ENCODE results near the gene MPL. TPM values are rescaled to one million over a fixed set of nuclear protein-coding genes. Genes with fewer than 3 reads are reported as not detected.
A peak's percentile ranks its signal among the peaks of the same experiment; 100 is the strongest.

The MPL gene
- total and polyA plus RNA-seq, 2 of the 8 experiments (the other 6 are each of a cell fraction or from before 2014, with no cell fraction given), result 0.08 TPM; not detected in 1

DNA sequence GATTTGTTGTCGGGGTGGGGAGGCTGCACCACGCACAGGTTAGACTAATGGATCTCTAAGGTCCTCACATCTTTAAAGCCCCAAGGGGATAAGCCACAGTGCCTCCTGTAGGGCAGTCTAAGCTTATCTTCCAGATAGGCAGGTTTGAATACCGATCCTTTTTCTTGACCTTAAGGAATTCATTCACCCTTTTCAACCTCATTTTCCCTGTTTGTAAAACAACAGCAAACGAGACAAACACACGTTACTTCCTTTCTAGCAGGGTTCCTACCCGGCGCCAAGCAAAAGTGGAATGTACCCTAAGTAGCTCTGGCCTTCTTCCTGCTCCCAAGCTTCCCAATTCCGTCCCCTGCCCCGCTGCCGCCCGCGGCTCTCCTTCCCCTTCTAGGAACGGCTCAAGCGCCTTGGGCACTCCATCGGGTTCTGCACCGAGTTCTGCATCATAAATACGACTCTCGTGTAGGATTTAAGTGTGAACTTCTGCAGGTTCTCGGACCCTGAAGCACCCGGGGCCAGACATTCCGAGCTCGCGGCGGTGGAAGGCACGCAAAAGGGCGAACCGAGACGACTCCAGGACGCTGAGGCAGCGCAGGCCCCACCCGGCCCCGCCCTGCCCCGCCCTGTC lies 20.6 kb downstream of the MPL start (continued):
- no peak for TF ChIP-seq CBX5 (IDR thresholded peaks at IDR 0.05; ENCODE audit: low read depth, low read length)
- 0 out of 2 replicates have a peak, but pooled peaks have one; percentile 15 for TF ChIP-seq CHD2 (IDR thresholded peaks at IDR 0.05; ENCODE audit: low read length)
- TF ChIP-seq GABPA (IDR thresholded peaks at IDR 0.05; ENCODE audit: borderline replicate concordance, insufficient read depth, low read length), result no peak
- TF ChIP-seq CTBP2 (IDR thresholded peaks at IDR 0.05; ENCODE audit: borderline replicate concordance, insufficient read depth, insufficient read length, low read length), result no peak
- TF ChIP-seq EGR1 (IDR thresholded peaks at IDR 0.05; ENCODE audit: borderline replicate concordance, low read depth, low read length), result no peak
- no peak for TF ChIP-seq JUN (IDR thresholded peaks at IDR 0.05; ENCODE audit: low read depth, low read length)
- TF ChIP-seq RBBP5 (IDR thresholded peaks at IDR 0.05; ENCODE audit: borderline replicate concordance, low read depth, low read length), result 0 out of 2 replicates have a peak, but pooled peaks have one; percentile 47
- no peak for TF ChIP-seq POLR2AphosphoS5 (IDR thresholded peaks at IDR 0.05; ENCODE audit: low read depth, low read length)
- TF ChIP-seq YY1 (IDR thresholded peaks at IDR 0.05; ENCODE audit: low read depth, low read length), result peak; percentile 86
- TF ChIP-seq CTCF (IDR thresholded peaks at IDR 0.05; ENCODE audit: control extremely low read depth in 1 of 3, insufficient read depth in 1 of 3, low read depth in 1 of 3, low read length in 3 of 3), result peak in 2 of 3 experiments; percentile 49 to 70; a peak in 3 of 4 replicates
- no peak for TF ChIP-seq MAX (IDR thresholded peaks at IDR 0.05)
- TF ChIP-seq, protein P1, sequence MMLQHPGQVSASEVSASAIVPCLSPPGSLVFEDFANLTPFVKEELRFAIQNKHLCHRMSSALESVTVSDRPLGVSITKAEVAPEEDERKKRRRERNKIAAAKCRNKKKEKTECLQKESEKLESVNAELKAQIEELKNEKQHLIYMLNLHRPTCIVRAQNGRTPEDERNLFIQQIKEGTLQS (IDR thresholded peaks at IDR 0.05; ENCODE audit: insufficient read depth, low read depth, low read length), result no peak
- TF ChIP-seq KDM4A (IDR thresholded peaks at IDR 0.05; ENCODE audit: low read depth, low read length, severe bottlenecking), result peak; percentile 52
- no peak for TF ChIP-seq MAFK (IDR thresholded peaks at IDR 0.05; ENCODE audit: low read depth, low read length)
- no peak for TF ChIP-seq EP300 (IDR thresholded peaks at IDR 0.05; ENCODE audit: borderline replicate concordance in 1 of 2, low read depth in 2 of 2, low read length in 2 of 2)
- TF ChIP-seq HDAC2 (IDR thresholded peaks at IDR 0.05; ENCODE audit: borderline replicate concordance in 1 of 2, low read depth in 2 of 2, low read length in 2 of 2), result no peak; a peak in 1 of 4 replicates
- TF ChIP-seq HDAC6 (IDR thresholded peaks at IDR 0.05; ENCODE audit: low read depth, low read length), result no peak
- TF ChIP-seq SP4 (IDR thresholded peaks at IDR 0.05; ENCODE audit: low read length), result no peak
- peak; percentile 63 to 70 for TF ChIP-seq RAD21 (IDR thresholded peaks at IDR 0.05 in 1 of 2, conservative IDR thresholded peaks at IDR 0.05 in 1 of 2; ENCODE audit: low read depth in 2 of 2, low read length in 2 of 2)
- TF ChIP-seq KDM5A (IDR thresholded peaks at IDR 0.05; ENCODE audit: low read length), result no peak
